ENCODE results near the gene AMIGO1. TPM values are rescaled to one million over a fixed set of nuclear protein-coding genes. Genes with fewer than 3 reads are reported as not detected.

The AMIGO1 gene
- total and polyA plus RNA-seq, 10 of the 15 experiments (the other 5 are each of a cell fraction or from before 2014, with no cell fraction given): 0.02 to 0.28 (median 0.08) TPM; not detected in 1

DNA sequence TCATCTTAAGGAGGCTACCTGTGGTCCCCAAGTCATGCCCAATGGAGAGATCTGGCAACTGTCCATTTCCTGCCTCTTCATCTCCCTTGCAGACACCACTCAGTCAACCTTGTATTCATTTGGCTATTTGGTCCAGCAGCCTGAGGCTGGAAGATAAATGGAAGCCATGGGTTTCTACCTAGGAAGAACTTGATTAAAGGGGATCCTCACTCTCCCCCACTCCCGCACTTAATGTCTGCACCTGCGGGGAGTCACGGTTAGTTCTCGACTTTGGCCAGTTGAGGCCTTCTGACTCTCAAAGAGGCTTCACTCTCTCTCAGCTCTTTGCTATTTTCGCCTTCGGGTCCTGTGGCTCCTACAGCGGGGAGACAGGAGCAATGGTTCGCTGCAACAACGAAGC is 34.3 kb downstream of the AMIGO1 start:
- Histone ChIP-seq H4K20me1 (ENCODE audit: control insufficient read depth, insufficient read depth) (no peaks in the 10 kb centered on the region), H3K27ac (ENCODE audit: control insufficient read depth, insufficient read depth) (no peak overlapping the region), H3K4me3 (no peak overlapping the region), H3K79me2 (ENCODE audit: control insufficient read depth, insufficient read depth, low read length) (no peaks in the 10 kb centered on the region), H3K4me1 (ENCODE audit: control insufficient read depth, insufficient read depth, low read length) (no peaks in the 10 kb centered on the region; the same call in 1 of the 2 replicates), H3K4me2 (ENCODE audit: control insufficient read depth, insufficient read depth) (no peak overlapping the region), H3K9ac (ENCODE audit: control insufficient read depth, insufficient read depth, low read length) (no peak overlapping the region), H2AFZ (ENCODE audit: control insufficient read depth, low read depth, low read length) (no peak overlapping the region), H3K27me3 (replicated peaks in 1 of 2; ENCODE audit: control insufficient read depth in 2 of 2, insufficient read depth in 2 of 2, low read length in 1 of 2) (peaks cover 0 to 4% of the 10 kb centered on the region in 2 experiments; a peak in 3 of 4 replicates), H3K9me3 (replicated peaks; ENCODE audit: control insufficient read depth, insufficient read depth, low read length) (no peaks in the 10 kb centered on the region), H3K36me3 (ENCODE audit: control insufficient read depth in 2 of 2, insufficient read depth in 2 of 2, low read length in 1 of 2) (no peaks in the 10 kb centered on the region)
- TF ChIP-seq NBN (IDR thresholded peaks at IDR 0.05): no peak
- TF ChIP-seq NR2C1 (IDR thresholded peaks at IDR 0.05): no peak
- no peak for TF ChIP-seq IKZF1 (conservative IDR thresholded peaks at IDR 0.05)
- TF ChIP-seq PRDM15 (CRISPR knock-in tag; IDR thresholded peaks at IDR 0.05): no peak
- TF ChIP-seq, protein P1, sequence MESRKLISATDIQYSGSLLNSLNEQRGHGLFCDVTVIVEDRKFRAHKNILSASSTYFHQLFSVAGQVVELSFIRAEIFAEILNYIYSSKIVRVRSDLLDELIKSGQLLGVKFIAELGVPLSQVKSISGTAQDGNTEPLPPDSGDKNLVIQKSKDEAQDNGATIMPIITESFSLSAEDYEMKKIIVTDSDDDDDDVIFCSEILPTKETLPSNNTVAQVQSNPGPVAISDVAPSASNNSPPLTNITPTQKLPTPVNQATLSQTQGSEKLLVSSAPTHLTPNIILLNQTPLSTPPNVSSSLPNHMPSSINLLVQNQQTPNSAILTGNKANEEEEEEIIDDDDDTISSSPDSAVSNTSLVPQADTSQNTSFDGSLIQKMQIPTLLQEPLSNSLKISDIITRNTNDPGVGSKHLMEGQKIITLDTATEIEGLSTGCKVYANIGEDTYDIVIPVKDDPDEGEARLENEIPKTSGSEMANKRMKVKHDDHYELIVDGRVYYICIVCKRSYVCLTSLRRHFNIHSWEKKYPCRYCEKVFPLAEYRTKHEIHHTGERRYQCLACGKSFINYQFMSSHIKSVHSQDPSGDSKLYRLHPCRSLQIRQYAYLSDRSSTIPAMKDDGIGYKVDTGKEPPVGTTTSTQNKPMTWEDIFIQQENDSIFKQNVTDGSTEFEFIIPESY (IDR thresholded peaks at IDR 0.05): no peak
- no peak for TF ChIP-seq EED (IDR thresholded peaks at IDR 0.05; ENCODE audit: low read depth)
- TF ChIP-seq RAD21 (IDR thresholded peaks at IDR 0.05; ENCODE audit: insufficient read depth, low read depth, low read length): no peak
- no peak for TF ChIP-seq ZZZ3 (IDR thresholded peaks at IDR 0.05; ENCODE audit: control insufficient read depth, insufficient read length, low read depth)
- TF ChIP-seq, protein P2, sequence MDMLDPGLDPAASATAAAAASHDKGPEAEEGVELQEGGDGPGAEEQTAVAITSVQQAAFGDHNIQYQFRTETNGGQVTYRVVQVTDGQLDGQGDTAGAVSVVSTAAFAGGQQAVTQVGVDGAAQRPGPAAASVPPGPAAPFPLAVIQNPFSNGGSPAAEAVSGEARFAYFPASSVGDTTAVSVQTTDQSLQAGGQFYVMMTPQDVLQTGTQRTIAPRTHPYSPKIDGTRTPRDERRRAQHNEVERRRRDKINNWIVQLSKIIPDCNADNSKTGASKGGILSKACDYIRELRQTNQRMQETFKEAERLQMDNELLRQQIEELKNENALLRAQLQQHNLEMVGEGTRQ (IDR thresholded peaks at IDR 0.05; ENCODE audit: borderline replicate concordance, low read depth, low read length): no peak
- no peak for TF ChIP-seq KDM1A (IDR thresholded peaks at IDR 0.05; ENCODE audit: borderline replicate concordance)
- TF ChIP-seq, protein P3, sequence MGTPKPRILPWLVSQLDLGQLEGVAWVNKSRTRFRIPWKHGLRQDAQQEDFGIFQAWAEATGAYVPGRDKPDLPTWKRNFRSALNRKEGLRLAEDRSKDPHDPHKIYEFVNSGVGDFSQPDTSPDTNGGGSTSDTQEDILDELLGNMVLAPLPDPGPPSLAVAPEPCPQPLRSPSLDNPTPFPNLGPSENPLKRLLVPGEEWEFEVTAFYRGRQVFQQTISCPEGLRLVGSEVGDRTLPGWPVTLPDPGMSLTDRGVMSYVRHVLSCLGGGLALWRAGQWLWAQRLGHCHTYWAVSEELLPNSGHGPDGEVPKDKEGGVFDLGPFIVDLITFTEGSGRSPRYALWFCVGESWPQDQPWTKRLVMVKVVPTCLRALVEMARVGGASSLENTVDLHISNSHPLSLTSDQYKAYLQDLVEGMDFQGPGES (IDR thresholded peaks at IDR 0.05): no peak
- TF ChIP-seq YBX1 (IDR thresholded peaks at IDR 0.05): no peak
- no peak for TF ChIP-seq JUNB (IDR thresholded peaks at IDR 0.05)
- WGBS (ENCODE audit: insufficient coverage, insufficient replicate concordance, low lambda C conversion rate, missing lambda C conversion rate): 62% methylated on average over 9 of the region's 9 CpGs
- no peak for FAIRE-seq
- intact Hi-C loops (cut with micrococcal nuclease; ENCODE audit: unreplicated experiment): no loop called here
- POLR2A ChIA-PET: interaction anchor here (1.1 kb wide), 1 partner anchor 73 kb away, joined by 3 read pairs; the partner anchor contains the start of gene GNAI3
- RAD21 ChIA-PET (ENCODE audit: unreplicated experiment): no interaction called here
- no TSS peak for BruUV-seq (replicated peaks)
- in situ Hi-C loops (cut with MboI): no loop called here
- DNase-seq (ENCODE audit: low read depth, low spot score): no peak
- SMC1A ChIA-PET (ENCODE audit: uncharacterized antibody, unreplicated experiment): no interaction called here
- ATAC-seq: no peak
- CTCF ChIA-PET: interaction anchor here (1.0 kb wide), 1 partner anchor 66 kb away, joined by 3 read pairs; no protein-coding TSS in a partner anchor
